ENCODE data around the gene GNAT3. TPM values are rescaled to one million over a fixed set of nuclear protein-coding genes. Genes with fewer than 3 reads are reported as not detected.

Gene GNAT3
- total RNA-seq, 4 donors from 2014 or later: not detected

- ATAC-seq: no peak
- 81 to 100% methylated on average over 1 of the region's 1 CpG for WGBS, 2 donors (ENCODE audit: low coverage in 1 of 2)
- Histone ChIP-seq H3K4me3 (no peak overlapping the region), H3K4me1 (no peaks in the 10 kb centered on the region), H3K27ac (no peak overlapping the region), H3K27me3 (no peaks in the 10 kb centered on the region), H3K9me3 (no peaks in the 10 kb centered on the region), H3K36me3 (no peaks in the 10 kb centered on the region)
- TF ChIP-seq EP300 (IDR thresholded peaks at IDR 0.05): no peak
- no peak for TF ChIP-seq POLR2A (IDR thresholded peaks at IDR 0.05)
- TF ChIP-seq POLR2AphosphoS5 (IDR thresholded peaks at IDR 0.05): no peak
- TF ChIP-seq, protein P1, sequence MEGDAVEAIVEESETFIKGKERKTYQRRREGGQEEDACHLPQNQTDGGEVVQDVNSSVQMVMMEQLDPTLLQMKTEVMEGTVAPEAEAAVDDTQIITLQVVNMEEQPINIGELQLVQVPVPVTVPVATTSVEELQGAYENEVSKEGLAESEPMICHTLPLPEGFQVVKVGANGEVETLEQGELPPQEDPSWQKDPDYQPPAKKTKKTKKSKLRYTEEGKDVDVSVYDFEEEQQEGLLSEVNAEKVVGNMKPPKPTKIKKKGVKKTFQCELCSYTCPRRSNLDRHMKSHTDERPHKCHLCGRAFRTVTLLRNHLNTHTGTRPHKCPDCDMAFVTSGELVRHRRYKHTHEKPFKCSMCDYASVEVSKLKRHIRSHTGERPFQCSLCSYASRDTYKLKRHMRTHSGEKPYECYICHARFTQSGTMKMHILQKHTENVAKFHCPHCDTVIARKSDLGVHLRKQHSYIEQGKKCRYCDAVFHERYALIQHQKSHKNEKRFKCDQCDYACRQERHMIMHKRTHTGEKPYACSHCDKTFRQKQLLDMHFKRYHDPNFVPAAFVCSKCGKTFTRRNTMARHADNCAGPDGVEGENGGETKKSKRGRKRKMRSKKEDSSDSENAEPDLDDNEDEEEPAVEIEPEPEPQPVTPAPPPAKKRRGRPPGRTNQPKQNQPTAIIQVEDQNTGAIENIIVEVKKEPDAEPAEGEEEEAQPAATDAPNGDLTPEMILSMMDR (IDR thresholded peaks at IDR 0.05): no peak
Observed at GRCh38 chr7:80460857-80461256, 51.0 kb downstream of the GNAT3 start.

DNA sequence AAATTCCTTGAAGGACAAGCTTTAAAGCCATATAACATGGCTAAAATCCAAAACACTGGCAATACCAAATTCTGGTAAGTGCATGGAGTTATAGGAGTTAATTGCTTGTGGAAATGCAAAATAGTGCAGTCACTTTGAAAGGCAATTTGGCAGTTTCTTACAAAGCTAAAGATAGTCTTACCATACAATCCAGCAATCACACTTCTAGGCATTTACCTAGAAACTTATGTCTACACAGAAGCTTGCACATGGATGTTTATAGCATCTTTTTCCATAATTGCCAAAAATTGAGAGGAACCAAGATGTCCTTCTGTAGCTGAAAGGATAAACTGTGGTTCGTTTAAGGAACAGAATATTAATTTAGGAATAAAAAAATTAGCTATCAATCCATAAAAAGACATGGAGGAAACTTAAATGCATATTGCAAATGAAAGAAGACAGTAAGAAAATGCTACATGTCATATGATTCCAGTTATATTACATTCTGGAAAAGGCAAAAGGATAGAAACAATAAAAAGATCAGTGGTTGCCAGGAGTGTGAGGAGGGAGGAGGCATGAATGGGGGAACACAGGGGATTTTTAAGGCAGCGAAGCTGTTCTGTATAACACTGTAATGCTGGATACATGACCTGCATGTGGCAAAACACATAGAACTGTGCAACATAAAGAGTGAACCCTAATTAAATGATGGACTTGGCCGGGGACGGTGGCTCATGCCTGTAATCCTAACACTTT, 51.9 kb downstream of the GNAT3 start:
- no peaks in the 10 kb centered on the region for H3K36me3 ChIP-seq
- ATAC-seq: no peak
- H3K4me3 ChIP-seq: no peak overlapping the region
- no peaks in the 10 kb centered on the region for H3K27me3 ChIP-seq
- TF ChIP-seq POLR2AphosphoS5 (IDR thresholded peaks at IDR 0.05) (no peak), POLR2A (IDR thresholded peaks at IDR 0.05) (no peak), EP300 (IDR thresholded peaks at IDR 0.05) (no peak)
- TF ChIP-seq, protein P1 (IDR thresholded peaks at IDR 0.05): no peak
- H3K4me1 ChIP-seq: no peaks in the 10 kb centered on the region
- WGBS, 2 donors (ENCODE audit: low coverage in 1 of 2): 80 to 94% methylated on average over 3 to 4 of the region's 4 CpGs
- no peaks in the 10 kb centered on the region for H3K9me3 ChIP-seq
- no peak overlapping the region for H3K27ac ChIP-seq

DNA sequence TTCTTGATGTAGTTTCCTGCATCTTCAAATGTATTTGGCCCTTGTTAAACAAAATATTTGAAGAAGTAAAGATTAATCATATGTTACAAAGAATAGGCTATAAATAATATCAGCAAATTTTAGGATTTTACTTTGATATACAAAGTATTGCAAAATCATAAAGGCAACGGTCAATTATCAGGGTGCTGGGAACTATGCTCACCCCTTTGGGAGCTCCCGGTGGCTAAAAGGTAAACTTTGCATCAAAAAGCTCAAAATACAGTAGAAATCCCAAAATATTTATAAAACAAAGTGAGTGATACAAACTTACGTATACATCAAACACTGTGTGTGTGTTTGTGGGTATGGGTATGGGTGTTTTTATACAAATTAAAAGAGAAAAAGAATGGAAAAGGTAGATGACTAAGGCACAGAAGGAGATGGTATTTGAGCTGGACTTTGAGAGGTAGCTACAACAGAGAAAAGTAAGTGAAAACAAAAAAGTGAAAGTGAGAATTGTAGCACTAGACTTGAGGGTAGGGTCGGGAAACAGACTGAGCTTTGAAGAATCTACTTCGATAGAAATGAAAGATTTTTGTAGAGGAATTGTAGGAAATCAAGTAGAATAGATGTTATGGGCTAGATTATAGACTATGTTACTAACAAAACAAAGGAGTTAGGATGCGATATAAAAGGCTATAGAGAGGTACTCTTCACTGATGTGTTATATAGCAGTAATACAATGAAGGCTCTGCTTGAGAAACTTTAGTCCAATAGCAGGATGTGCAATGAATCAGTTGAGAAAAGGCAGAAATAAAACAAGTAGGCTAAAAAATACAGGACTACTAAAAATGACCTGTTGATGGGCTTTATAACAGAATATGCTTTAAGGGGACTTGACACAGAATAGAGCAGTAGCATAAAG, 52.8 kb downstream of the GNAT3 start:
- Histone ChIP-seq H3K36me3 (no peaks in the 10 kb centered on the region), H3K27me3 (no peaks in the 10 kb centered on the region), H3K27ac (no peak overlapping the region), H3K9me3 (no peaks in the 10 kb centered on the region), H3K4me3 (no peak overlapping the region), H3K4me1 (no peaks in the 10 kb centered on the region)
- TF ChIP-seq EP300 (IDR thresholded peaks at IDR 0.05) (no peak), POLR2A (IDR thresholded peaks at IDR 0.05) (no peak)
- TF ChIP-seq, protein P1 (IDR thresholded peaks at IDR 0.05): no peak
- 76 to 82% methylated on average over 6 of the region's 6 CpGs for WGBS, 2 donors (ENCODE audit: low coverage in 1 of 2)
- ATAC-seq: no peak

DNA sequence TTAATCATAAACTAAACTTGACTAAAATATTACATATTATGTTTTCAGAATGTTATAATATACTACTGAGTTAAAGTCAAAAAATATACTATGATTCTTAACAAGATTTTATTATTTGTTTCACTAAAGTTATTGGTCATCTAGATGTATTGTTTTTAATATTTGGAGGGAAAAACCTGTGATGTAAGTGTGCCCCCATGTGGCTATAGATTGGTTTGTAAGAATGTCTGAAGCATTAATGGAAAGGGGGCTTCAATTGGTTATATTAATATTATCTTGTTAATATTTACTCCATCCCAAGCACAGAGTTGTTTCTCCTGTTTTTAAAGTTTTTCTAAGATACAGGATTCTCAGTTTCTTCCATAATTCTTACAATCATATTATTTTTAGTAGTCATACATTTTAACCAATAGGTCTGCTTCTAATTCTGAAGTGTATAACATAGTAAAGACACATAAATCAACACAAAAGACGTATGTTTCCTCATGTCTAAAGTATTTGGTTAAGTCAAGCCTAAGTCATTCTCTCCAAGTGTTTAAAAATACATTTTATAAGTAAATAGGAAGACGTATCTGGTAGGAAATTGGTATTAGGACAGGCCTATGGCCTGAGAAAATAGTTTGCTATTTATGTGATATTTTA, 58.0 kb downstream of the GNAT3 start:
- no peaks in the 10 kb centered on the region for H3K4me1 ChIP-seq
- ATAC-seq: no peak
- 37 to 55% methylated on average over 2 of the region's 2 CpGs for WGBS, 2 donors (ENCODE audit: low coverage in 1 of 2)

More for the DNA sequence above, 58.0 kb downstream of the GNAT3 start:
- no peak for TF ChIP-seq EP300 (IDR thresholded peaks at IDR 0.05)
- TF ChIP-seq, protein P1 (IDR thresholded peaks at IDR 0.05): peak in 3 of 4 experiments; percentile 20 to 58 (median 35)
- no peaks in the 10 kb centered on the region for H3K36me3 ChIP-seq
- H3K27ac ChIP-seq: no peak overlapping the region
- no peak overlapping the region for H3K4me3 ChIP-seq
- no peaks in the 10 kb centered on the region for H3K27me3 ChIP-seq
- H3K9me3 ChIP-seq: no peaks in the 10 kb centered on the region
